ENCODE data around the gene AP1M1.

The AP1M1 gene

DNA sequence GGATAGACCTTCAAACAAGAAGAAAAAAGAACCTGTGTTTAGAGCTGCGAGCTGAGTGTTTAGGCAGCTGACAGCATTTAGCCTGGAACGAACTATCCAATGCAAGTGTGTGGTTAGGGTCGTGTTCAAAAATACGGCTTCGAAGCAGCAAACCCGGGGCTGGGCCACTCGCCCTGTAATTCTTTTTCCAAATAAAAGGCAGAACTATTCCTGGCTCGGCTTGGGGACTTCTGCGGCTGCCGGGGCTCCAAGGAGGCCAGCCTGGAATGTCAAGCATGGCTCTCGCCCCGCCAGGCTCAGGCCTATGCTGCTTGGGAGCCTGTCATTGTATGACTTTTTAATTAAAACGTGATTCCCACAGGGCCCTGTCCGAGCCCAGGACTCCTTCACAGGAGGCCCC is 75.2 kb downstream of the AP1M1 start:
- TF ChIP-seq, protein P1, sequence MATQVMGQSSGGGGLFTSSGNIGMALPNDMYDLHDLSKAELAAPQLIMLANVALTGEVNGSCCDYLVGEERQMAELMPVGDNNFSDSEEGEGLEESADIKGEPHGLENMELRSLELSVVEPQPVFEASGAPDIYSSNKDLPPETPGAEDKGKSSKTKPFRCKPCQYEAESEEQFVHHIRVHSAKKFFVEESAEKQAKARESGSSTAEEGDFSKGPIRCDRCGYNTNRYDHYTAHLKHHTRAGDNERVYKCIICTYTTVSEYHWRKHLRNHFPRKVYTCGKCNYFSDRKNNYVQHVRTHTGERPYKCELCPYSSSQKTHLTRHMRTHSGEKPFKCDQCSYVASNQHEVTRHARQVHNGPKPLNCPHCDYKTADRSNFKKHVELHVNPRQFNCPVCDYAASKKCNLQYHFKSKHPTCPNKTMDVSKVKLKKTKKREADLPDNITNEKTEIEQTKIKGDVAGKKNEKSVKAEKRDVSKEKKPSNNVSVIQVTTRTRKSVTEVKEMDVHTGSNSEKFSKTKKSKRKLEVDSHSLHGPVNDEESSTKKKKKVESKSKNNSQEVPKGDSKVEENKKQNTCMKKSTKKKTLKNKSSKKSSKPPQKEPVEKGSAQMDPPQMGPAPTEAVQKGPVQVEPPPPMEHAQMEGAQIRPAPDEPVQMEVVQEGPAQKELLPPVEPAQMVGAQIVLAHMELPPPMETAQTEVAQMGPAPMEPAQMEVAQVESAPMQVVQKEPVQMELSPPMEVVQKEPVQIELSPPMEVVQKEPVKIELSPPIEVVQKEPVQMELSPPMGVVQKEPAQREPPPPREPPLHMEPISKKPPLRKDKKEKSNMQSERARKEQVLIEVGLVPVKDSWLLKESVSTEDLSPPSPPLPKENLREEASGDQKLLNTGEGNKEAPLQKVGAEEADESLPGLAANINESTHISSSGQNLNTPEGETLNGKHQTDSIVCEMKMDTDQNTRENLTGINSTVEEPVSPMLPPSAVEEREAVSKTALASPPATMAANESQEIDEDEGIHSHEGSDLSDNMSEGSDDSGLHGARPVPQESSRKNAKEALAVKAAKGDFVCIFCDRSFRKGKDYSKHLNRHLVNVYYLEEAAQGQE (IDR thresholded peaks at IDR 0.05; ENCODE audit: low read depth): no peak

GRCh38 chr19:16274447-16274846 is 76.7 kb downstream of the AP1M1 start:
- TF ChIP-seq TAF1 (IDR thresholded peaks at IDR 0.05; ENCODE audit: low read depth) (no peak), YY1 (IDR thresholded peaks at IDR 0.05; ENCODE audit: low read depth) (no peak), TCF12 (IDR thresholded peaks at IDR 0.05; ENCODE audit: low read depth) (no peak), CREB1 (IDR thresholded peaks at IDR 0.05; ENCODE audit: low read depth) (no peak), ZBTB7A (IDR thresholded peaks at IDR 0.05; ENCODE audit: low read depth) (no peak), FOXM1 (IDR thresholded peaks at IDR 0.05; ENCODE audit: borderline replicate concordance, low read depth) (no peak), EGR1 (IDR thresholded peaks at IDR 0.05) (no peak)

DNA sequence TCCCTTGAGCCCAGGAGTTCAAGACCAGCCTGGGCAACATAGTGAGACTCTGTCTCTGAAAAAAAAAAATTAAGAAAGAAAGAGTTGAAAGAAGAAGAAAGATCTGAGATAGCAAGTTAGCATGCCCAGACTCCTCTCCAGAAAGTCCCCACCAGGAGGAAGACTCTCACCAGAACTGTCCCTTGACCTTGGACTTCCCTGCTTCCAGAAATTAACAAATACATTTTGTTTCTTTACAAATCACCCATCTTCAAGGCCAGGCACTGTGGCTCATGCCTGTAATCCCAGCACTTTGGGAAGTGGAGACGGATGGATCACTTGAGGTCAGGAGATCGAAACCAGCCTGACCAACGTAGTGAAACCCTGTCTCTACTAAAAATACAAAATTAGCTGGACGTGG is 82.6 kb downstream of the AP1M1 start:
- TF ChIP-seq EP300 (IDR thresholded peaks at IDR 0.05; ENCODE audit: borderline replicate concordance): no peak
- TF ChIP-seq CREB1 (IDR thresholded peaks at IDR 0.05; ENCODE audit: low read depth): no peak
- no peak for TF ChIP-seq NFIC (IDR thresholded peaks at IDR 0.05)
- TF ChIP-seq EGR1 (IDR thresholded peaks at IDR 0.05): no peak
- no peak for TF ChIP-seq ZBTB7A (IDR thresholded peaks at IDR 0.05; ENCODE audit: low read depth)
- TF ChIP-seq YY1 (IDR thresholded peaks at IDR 0.05; ENCODE audit: low read depth): no peak
- TF ChIP-seq, protein P2, sequence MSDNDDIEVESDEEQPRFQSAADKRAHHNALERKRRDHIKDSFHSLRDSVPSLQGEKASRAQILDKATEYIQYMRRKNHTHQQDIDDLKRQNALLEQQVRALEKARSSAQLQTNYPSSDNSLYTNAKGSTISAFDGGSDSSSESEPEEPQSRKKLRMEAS (IDR thresholded peaks at IDR 0.05): no peak
- TF ChIP-seq FOXM1 (IDR thresholded peaks at IDR 0.05; ENCODE audit: borderline replicate concordance, low read depth): no peak
- no peak for TF ChIP-seq CEBPB (IDR thresholded peaks at IDR 0.05)
- TF ChIP-seq, protein P1 (IDR thresholded peaks at IDR 0.05; ENCODE audit: low read depth): no peak
- TF ChIP-seq RAD21 (IDR thresholded peaks at IDR 0.05; ENCODE audit: low read depth): no peak
- TF ChIP-seq USF1 (IDR thresholded peaks at IDR 0.05): no peak
- no peak for TF ChIP-seq TAF1 (IDR thresholded peaks at IDR 0.05; ENCODE audit: low read depth)
- TF ChIP-seq TCF12 (IDR thresholded peaks at IDR 0.05; ENCODE audit: low read depth): no peak
- no peak for TF ChIP-seq TEAD4 (IDR thresholded peaks at IDR 0.05)

DNA sequence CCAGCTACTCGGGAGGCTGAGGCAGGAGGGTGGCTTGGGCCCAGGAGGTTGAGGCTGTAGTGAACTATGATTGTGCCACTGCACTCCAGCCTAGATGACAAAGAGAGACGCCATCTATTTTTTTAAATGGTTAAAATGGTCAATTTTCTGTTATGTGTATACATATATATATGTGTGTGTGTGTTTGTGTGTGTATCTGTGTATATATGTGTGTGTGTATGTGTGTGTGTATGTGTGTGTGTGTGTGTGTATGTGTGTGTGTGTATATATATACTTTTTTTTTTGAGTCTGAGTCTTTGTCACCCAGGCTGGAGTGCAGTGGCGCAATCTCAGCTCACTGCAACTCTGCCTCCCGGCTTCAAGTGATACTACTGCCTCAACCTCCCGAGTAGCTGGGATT is 84.0 kb downstream of the AP1M1 start:
- TF ChIP-seq NFIC (IDR thresholded peaks at IDR 0.05) (no peak), TAF1 (IDR thresholded peaks at IDR 0.05; ENCODE audit: low read depth) (no peak), CREB1 (IDR thresholded peaks at IDR 0.05; ENCODE audit: low read depth) (no peak), CEBPB (IDR thresholded peaks at IDR 0.05) (no peak), FOXM1 (IDR thresholded peaks at IDR 0.05; ENCODE audit: borderline replicate concordance, low read depth) (no peak), USF1 (IDR thresholded peaks at IDR 0.05) (no peak), TEAD4 (IDR thresholded peaks at IDR 0.05) (no peak), RAD21 (IDR thresholded peaks at IDR 0.05; ENCODE audit: low read depth) (no peak), TCF12 (IDR thresholded peaks at IDR 0.05; ENCODE audit: low read depth) (no peak), EGR1 (IDR thresholded peaks at IDR 0.05) (no peak), EP300 (IDR thresholded peaks at IDR 0.05; ENCODE audit: borderline replicate concordance) (no peak)

DNA sequence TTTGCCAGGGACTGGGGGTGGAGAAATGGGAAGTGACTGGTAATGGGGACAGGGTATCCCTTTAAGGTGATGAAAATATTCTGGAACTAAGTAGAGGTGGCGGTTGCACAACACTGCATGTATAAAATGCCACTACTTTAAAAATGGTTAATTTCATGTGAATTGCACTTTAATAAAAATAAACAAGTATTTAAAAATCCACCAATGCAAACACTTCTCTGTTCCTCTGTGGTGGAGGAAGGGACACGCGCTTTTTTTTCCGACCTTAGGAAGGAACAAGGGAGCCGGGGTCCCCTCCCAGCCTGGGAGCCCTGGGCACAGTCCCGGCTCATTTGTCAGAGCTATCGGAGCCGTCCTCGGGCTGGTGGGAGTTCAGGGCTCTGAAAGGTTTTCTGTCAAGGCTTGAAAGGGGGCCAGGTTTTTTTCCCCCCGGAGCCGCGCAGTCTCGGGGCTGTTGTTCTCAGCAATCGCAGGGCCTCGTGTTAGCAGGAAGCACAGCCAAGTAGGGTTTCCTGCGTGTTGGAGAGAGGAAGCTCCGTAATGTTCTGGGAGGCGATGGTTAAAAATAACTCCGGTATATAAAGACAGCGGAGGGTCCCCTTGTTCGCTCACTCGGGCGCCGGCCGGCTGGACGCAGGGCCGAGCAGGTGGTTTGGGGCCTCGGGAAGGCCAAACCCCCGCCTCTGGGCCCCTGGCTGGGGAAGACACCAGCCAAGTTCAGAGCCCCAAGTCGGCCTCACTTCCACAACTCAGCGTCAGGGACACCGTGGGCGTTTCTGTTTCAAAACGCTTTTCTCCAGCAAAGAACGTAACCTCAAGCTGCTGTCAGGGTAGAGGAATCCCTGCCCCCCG is 85.7 kb downstream of the AP1M1 start:
- TF ChIP-seq ZBTB7A (IDR thresholded peaks at IDR 0.05; ENCODE audit: low read depth) (no peak), FOXM1 (IDR thresholded peaks at IDR 0.05; ENCODE audit: borderline replicate concordance, low read depth) (no peak), EP300 (IDR thresholded peaks at IDR 0.05; ENCODE audit: borderline replicate concordance) (no peak), EGR1 (IDR thresholded peaks at IDR 0.05) (no peak), RAD21 (IDR thresholded peaks at IDR 0.05; ENCODE audit: low read depth) (no peak), YY1 (IDR thresholded peaks at IDR 0.05; ENCODE audit: low read depth) (no peak), TEAD4 (IDR thresholded peaks at IDR 0.05) (no peak), TAF1 (IDR thresholded peaks at IDR 0.05; ENCODE audit: low read depth) (no peak), CEBPB (IDR thresholded peaks at IDR 0.05) (no peak), NFIC (IDR thresholded peaks at IDR 0.05) (no peak), CREB1 (IDR thresholded peaks at IDR 0.05; ENCODE audit: low read depth) (no peak), TCF12 (IDR thresholded peaks at IDR 0.05; ENCODE audit: low read depth) (no peak)
- TF ChIP-seq, protein P2 (IDR thresholded peaks at IDR 0.05): no peak
- TF ChIP-seq, protein P1 (IDR thresholded peaks at IDR 0.05; ENCODE audit: low read depth): no peak

Measured in Ishikawa (cell line).